Panc1 (cell line): ENCODE results near the gene MFF.

Experiments
- CTCF ChIP-seq: fragments of 450-650 bp; IDR thresholded peaks from 2 replicates; pipeline ENCODE4 v1.5.1; 2017; ENCODE audit warnings: mild to moderate bottlenecking
- POLR2AphosphoS5 ChIP-seq: IDR thresholded peaks from 2 replicates; pipeline ENCODE4 v1.6.1; 2012; ENCODE audit warnings: mild to moderate bottlenecking, low read depth, low read length, moderate library complexity
- SIN3A ChIP-seq: IDR thresholded peaks from 2 replicates; pipeline ENCODE4 v1.6.1; 2012; ENCODE audit warnings: low read depth, mild to moderate bottlenecking, low read length, moderate library complexity, borderline replicate concordance; ENCODE audit not compliant: insufficient read depth
- TCF7L2 ChIP-seq: IDR thresholded peaks from 2 replicates; pipeline ENCODE4 v1.6.1; 2011; ENCODE audit warnings: mild to moderate bottlenecking, low read depth, low read length, inconsistent platforms
- TF ChIP-seq, protein P1 (sequence below), 2 experiments: IDR thresholded peaks; 2 replicates each; pipeline ENCODE4 v1.6.1; 2011 to 2012; ENCODE audit warnings: low read depth in 2 of 2, control low read depth in 1 of 2, low read length in 1 of 2, mild to moderate bottlenecking in 1 of 2, moderate library complexity in 1 of 2; ENCODE audit not compliant: insufficient read depth in 1 of 2

GRCh38 chr2:227386630-227387029 lies 61.6 kb downstream of the MFF start:
- no peak for TF ChIP-seq TCF7L2
- no peak for TF ChIP-seq CTCF
- no peak for TF ChIP-seq POLR2AphosphoS5
- TF ChIP-seq, protein P1, sequence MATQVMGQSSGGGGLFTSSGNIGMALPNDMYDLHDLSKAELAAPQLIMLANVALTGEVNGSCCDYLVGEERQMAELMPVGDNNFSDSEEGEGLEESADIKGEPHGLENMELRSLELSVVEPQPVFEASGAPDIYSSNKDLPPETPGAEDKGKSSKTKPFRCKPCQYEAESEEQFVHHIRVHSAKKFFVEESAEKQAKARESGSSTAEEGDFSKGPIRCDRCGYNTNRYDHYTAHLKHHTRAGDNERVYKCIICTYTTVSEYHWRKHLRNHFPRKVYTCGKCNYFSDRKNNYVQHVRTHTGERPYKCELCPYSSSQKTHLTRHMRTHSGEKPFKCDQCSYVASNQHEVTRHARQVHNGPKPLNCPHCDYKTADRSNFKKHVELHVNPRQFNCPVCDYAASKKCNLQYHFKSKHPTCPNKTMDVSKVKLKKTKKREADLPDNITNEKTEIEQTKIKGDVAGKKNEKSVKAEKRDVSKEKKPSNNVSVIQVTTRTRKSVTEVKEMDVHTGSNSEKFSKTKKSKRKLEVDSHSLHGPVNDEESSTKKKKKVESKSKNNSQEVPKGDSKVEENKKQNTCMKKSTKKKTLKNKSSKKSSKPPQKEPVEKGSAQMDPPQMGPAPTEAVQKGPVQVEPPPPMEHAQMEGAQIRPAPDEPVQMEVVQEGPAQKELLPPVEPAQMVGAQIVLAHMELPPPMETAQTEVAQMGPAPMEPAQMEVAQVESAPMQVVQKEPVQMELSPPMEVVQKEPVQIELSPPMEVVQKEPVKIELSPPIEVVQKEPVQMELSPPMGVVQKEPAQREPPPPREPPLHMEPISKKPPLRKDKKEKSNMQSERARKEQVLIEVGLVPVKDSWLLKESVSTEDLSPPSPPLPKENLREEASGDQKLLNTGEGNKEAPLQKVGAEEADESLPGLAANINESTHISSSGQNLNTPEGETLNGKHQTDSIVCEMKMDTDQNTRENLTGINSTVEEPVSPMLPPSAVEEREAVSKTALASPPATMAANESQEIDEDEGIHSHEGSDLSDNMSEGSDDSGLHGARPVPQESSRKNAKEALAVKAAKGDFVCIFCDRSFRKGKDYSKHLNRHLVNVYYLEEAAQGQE (IDR thresholded peaks at IDR 0.05; ENCODE audit: insufficient read depth in 1 of 2, low read depth in 2 of 2, low read length in 1 of 2): no peak
- TF ChIP-seq SIN3A: no peak
